Esophagus squamous epithelium (tissue), 5 donors: Measurements from ENCODE around the gene CNTNAP2. TPM values are rescaled to one million over a fixed set of nuclear protein-coding genes. Genes with fewer than 3 reads are reported as not detected.

Source experiments
- DNase-seq: peaks from one replicate; lab custom pipeline; 2025; lab: John Stamatoyannopoulos, UW
- H3K27ac ChIP-seq, 4 donors: fragments of 200-600 bp; sonication (generic); one replicate each; pipeline ENCODE4 v1.5.1; 2016 to 2019; ENCODE audit warnings: mild to moderate bottlenecking in 1 of 4
- H3K27me3 ChIP-seq, 4 donors: fragments of 200-600 bp; sonication (generic); 1 replicate in 3 of 4; 2 replicates in 1 of 4; pipeline versions ENCODE4 v1.5.1 to v1.6.0; 2017 to 2021; ENCODE audit warnings: antibody characterized with exemption in 1 of 4
- H3K36me3 ChIP-seq, 3 donors: fragments of 200-600 bp; sonication (generic); one replicate each; pipeline ENCODE4 v1.5.1; 2016 to 2019
- H3K4me1 ChIP-seq, 3 donors: fragments of 200-600 bp; sonication (generic); one replicate each; pipeline ENCODE4 v1.5.1; 2017 to 2019
- H3K4me3 ChIP-seq, 4 donors: fragments of 200-600 bp; sonication (generic); 1 replicate in 3 of 4; 2 replicates in 1 of 4; pipeline ENCODE4 v1.5.1; 2016 to 2019; ENCODE audit warnings: mild to moderate bottlenecking in 2 of 4, moderate library complexity in 1 of 4
- H3K9me3 ChIP-seq, 3 donors: fragments of 200-600 bp; sonication (generic); one replicate each; pipeline ENCODE4 v1.5.1; 2016 to 2019
- POLR2A ChIP-seq, 4 donors: fragments of 450-650 bp; IDR thresholded peaks; one replicate each; pipeline ENCODE4 v1.6.1; 2017; ENCODE audit warnings: antibody characterized with exemption in 4 of 4, mild to moderate bottlenecking in 4 of 4, moderate library complexity in 3 of 4
- WGBS, 2 donors: methylation state at CpG; one replicate each; pipeline ENCODE4 v1.1.5; 2018; 5-methylcytosine and 5-hydroxymethylcytosine counted together
- intact Hi-C: fragments of 100-400 bp; cut with DNase I; formaldehyde crosslinking; loops from one replicate; pipeline ENCODE4 v1.15.0; 2022
- total RNA-seq, 4 donors: library from RNA; depleted of rRNA; stranded (reverse); fragments of >200 nt; gene quantifications; one replicate each; pipeline ENCODE4 v1.1.0, GENCODE V29; 2016
- TF ChIP-seq, protein P1 (sequence below), 6 experiments: fragments of 450-650 bp in 4 of 6; fragments of 200-600 bp in 2 of 6; sonication (generic) in 2 of 6; IDR thresholded peaks; one replicate each; pipeline ENCODE4 v1.5.1; 2016 to 2019; ENCODE audit warnings: antibody characterized with exemption in 6 of 6, mild to moderate bottlenecking in 4 of 6, moderate library complexity in 4 of 6
- donor health status: DM: yes; HTN: yes; CAD: no.

Gene CNTNAP2
- total RNA-seq, 4 donors from 2014 or later, result 0.95 to 2.3 (median 1.2) TPM

DNA sequence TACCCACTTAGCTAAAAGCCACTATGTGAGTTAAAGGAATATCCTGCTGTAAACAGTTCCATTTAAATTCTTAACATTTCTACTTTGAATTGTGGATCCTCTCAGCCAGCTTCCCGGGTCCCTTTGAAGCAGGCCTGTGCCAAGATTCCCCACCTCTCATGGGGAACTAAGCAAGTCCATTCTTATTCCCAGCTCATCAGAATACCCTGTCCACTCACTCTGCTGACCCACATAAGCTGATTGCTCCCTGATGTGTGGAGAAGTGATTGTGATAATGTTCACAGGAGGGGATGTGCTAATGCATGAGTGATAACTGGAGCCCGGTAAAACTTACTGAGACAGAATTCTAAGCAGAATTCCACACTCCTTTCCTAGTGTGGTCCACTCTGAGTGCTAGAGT lies 709.7 kb downstream of the CNTNAP2 start:
- H3K27me3 ChIP-seq, result no peaks in the 10 kb centered on the region
- WGBS, 2 donors, result 34 to 38% methylated on average over 2 of the region's 2 CpGs
- intact Hi-C loops, result no loop called here
- no peaks in the 10 kb centered on the region for H3K4me1 ChIP-seq
- H3K4me3 ChIP-seq, result no peak overlapping the region
- no peak for DNase-seq
- no peak overlapping the region for H3K27ac ChIP-seq
- no peaks in the 10 kb centered on the region for H3K9me3 ChIP-seq
- H3K36me3 ChIP-seq, result no peaks in the 10 kb centered on the region
- TF ChIP-seq, protein P1, sequence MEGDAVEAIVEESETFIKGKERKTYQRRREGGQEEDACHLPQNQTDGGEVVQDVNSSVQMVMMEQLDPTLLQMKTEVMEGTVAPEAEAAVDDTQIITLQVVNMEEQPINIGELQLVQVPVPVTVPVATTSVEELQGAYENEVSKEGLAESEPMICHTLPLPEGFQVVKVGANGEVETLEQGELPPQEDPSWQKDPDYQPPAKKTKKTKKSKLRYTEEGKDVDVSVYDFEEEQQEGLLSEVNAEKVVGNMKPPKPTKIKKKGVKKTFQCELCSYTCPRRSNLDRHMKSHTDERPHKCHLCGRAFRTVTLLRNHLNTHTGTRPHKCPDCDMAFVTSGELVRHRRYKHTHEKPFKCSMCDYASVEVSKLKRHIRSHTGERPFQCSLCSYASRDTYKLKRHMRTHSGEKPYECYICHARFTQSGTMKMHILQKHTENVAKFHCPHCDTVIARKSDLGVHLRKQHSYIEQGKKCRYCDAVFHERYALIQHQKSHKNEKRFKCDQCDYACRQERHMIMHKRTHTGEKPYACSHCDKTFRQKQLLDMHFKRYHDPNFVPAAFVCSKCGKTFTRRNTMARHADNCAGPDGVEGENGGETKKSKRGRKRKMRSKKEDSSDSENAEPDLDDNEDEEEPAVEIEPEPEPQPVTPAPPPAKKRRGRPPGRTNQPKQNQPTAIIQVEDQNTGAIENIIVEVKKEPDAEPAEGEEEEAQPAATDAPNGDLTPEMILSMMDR (IDR thresholded peaks at IDR 0.05), result no peak
- TF ChIP-seq POLR2A (IDR thresholded peaks at IDR 0.05), result no peak

DNA sequence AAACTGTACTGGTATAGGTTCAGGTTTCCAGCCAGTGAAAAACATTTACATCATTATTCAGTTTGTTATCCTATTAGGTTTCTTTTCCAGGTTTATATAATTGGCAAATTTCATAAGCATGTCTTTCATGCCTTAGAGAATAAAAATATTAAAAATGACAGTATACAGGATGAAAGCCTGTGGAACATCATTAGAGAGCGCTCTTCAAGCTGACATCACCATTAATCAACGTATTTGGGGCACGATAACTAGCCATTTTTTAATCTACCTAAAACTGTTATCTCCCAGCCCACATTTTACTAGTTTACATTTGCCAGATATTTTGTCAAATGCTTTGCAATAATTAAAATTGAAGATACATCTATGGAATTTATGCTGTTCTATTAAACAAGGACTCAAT lies 714.1 kb downstream of the CNTNAP2 start:
- DNase-seq, result no peak
- intact Hi-C loops, result no loop called here
- no peak overlapping the region for H3K4me3 ChIP-seq
- H3K4me1 ChIP-seq, result no peaks in the 10 kb centered on the region
- TF ChIP-seq, protein P1 (IDR thresholded peaks at IDR 0.05), result no peak
- no peak for TF ChIP-seq POLR2A (IDR thresholded peaks at IDR 0.05)
- H3K27me3 ChIP-seq, result no peaks in the 10 kb centered on the region
- no peaks in the 10 kb centered on the region for H3K9me3 ChIP-seq
- H3K27ac ChIP-seq, result no peak overlapping the region
- no peaks in the 10 kb centered on the region for H3K36me3 ChIP-seq
- WGBS, 2 donors, result 68 to 85% methylated on average over 3 of the region's 3 CpGs

DNA sequence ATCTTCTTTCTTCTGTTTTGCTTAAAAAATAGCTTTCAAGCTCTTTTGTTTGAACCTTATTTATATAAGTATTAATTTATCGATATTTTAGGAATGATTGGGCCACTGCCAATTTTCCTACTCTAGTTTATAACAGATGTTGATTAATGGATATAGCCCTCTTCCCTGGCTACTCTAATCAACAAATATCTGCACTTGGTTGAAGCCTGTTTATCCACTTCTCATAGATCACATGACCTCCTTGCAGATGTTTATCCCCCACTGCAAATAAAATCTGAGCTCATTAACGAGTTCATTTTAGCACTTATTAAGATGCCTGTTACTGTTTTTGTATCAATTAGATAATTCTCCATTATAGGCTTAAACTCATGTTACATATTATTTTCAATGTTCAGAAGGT lies 715.3 kb downstream of the CNTNAP2 start:
- no peaks in the 10 kb centered on the region for H3K27me3 ChIP-seq
- intact Hi-C loops, result no loop called here
- no peak overlapping the region for H3K27ac ChIP-seq
- no peak for DNase-seq
- no peak overlapping the region for H3K4me3 ChIP-seq
- no peaks in the 10 kb centered on the region for H3K9me3 ChIP-seq
- TF ChIP-seq, protein P1 (IDR thresholded peaks at IDR 0.05), result no peak
- TF ChIP-seq POLR2A (IDR thresholded peaks at IDR 0.05), result no peak
- no peaks in the 10 kb centered on the region for H3K36me3 ChIP-seq
- 37 to 53% methylated on average over 2 of the region's 2 CpGs for WGBS, 2 donors
- H3K4me1 ChIP-seq, result no peaks in the 10 kb centered on the region

DNA sequence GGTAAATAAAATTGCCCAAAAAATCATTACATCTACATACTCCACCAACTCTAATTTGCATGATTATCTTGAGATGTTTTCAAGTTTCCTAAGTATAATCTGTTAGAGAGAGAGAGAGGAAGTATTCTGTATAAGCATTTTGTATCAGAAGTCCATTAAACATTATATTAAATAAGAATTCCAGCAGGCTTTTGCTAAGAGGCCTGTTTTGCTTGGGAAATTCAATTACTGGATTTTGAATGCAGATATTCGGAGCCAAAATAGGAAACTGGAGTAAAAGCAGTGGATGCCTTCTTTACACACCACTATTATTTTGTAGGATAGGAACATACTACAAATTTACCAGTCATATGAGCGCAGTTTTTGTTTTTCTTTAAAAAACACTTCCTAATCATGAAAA lies 727.8 kb downstream of the CNTNAP2 start:
- no peak for TF ChIP-seq POLR2A (IDR thresholded peaks at IDR 0.05)
- TF ChIP-seq, protein P1 (IDR thresholded peaks at IDR 0.05), result no peak
- Histone ChIP-seq H3K4me1 (no peaks in the 10 kb centered on the region), H3K4me3 (no peak overlapping the region), H3K27me3 (no peaks in the 10 kb centered on the region), H3K36me3 (no peaks in the 10 kb centered on the region), H3K27ac (no peak overlapping the region), H3K9me3 (no peaks in the 10 kb centered on the region)
- intact Hi-C loops, result no loop called here
- WGBS, 2 donors, result 77 to 79% methylated on average over 2 of the region's 2 CpGs
- DNase-seq, result no peak

DNA sequence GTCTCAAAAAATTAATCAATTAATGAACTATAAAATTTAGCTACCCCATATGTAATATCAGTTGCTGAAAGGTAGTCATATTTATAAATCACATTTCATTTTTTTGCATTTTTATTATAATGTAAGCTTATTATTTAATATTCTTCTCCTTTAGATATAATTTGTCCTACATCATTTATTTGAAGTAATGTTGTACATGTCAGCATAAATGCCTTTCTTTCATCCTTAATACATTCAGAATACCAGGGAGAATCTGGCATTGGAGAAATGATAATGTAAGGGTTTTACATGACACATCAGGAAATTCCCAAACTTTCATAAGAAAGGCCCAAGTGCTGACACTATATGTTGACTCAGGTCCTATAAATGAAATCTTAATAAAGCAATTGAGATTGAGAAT lies 742.1 kb downstream of the CNTNAP2 start:
- no peaks in the 10 kb centered on the region for H3K36me3 ChIP-seq
- no peaks in the 10 kb centered on the region for H3K4me1 ChIP-seq
- no peak overlapping the region for H3K4me3 ChIP-seq
- no peaks in the 10 kb centered on the region for H3K27me3 ChIP-seq
- intact Hi-C loops, result no loop called here
- no peak for DNase-seq
- H3K9me3 ChIP-seq, result peaks cover 0 to 5% (median 0%) of the 10 kb centered on the region in 3 donors
- no peak overlapping the region for H3K27ac ChIP-seq
- TF ChIP-seq POLR2A (IDR thresholded peaks at IDR 0.05), result no peak
- TF ChIP-seq, protein P1 (IDR thresholded peaks at IDR 0.05), result no peak
